NOMO-1 treated with DMSO at 0.1 percent for 48 hours (cell line): ENCODE measurements around the gene TCP11.

Experiments
- DNase-seq: peaks from one replicate; lab custom pipeline; 2025; ENCODE audit not compliant: unreplicated experiment; lab: John Stamatoyannopoulos, UW

TCP11 gene

GRCh38 chr6:35173427-35174087 is 32.4 kb upstream of the TCP11 start:
- no peak for DNase-seq

GRCh38 chr6:35173044-35173426 is 31.9 kb upstream of the TCP11 start:
- DNase-seq = no peak

GRCh38 chr6:35170891-35171290 is 29.8 kb upstream of the TCP11 start:
- DNase-seq = no peak

GRCh38 chr6:35170166-35170565 is 29.0 kb upstream of the TCP11 start:
- no peak for DNase-seq

- DNase-seq = no peak
These were observed 27.3 kb upstream of the TCP11 start for GRCh38 chr6:35168461-35168861.

- DNase-seq = no peak
These were observed 26.4 kb upstream of the TCP11 start for GRCh38 chr6:35167505-35167904.

- DNase-seq = no peak
These were observed 25.4 kb upstream of the TCP11 start for GRCh38 chr6:35166520-35166919.

GRCh38 chr6:35166116-35166515 is 25.0 kb upstream of the TCP11 start:
- no peak for DNase-seq

- DNase-seq = no peak
These were observed 24.5 kb upstream of the TCP11 start for GRCh38 chr6:35165630-35166071.

GRCh38 chr6:35164868-35165267 is 23.7 kb upstream of the TCP11 start:
- no peak for DNase-seq

GRCh38 chr6:35164277-35164676 is 23.1 kb upstream of the TCP11 start:
- no peak for DNase-seq

GRCh38 chr6:35163836-35164235 is 22.7 kb upstream of the TCP11 start:
- DNase-seq = no peak

- no peak for DNase-seq
These were observed 20.9 kb upstream of the TCP11 start for GRCh38 chr6:35161776-35162607.

GRCh38 chr6:35161266-35161665 is 20.1 kb upstream of the TCP11 start:
- no peak for DNase-seq

- no peak for DNase-seq
These were observed 19.5 kb upstream of the TCP11 start for GRCh38 chr6:35160642-35161041.

- no peak for DNase-seq
These were observed 17.4 kb upstream of the TCP11 start for GRCh38 chr6:35158520-35158919.

GRCh38 chr6:35154947-35155346 is 13.8 kb upstream of the TCP11 start:
- DNase-seq = no peak

GRCh38 chr6:35154262-35154661 is 13.1 kb upstream of the TCP11 start:
- no peak for DNase-seq

- peak; percentile 31 for DNase-seq
These were observed 11.0 kb upstream of the TCP11 start for GRCh38 chr6:35152067-35152707.

- DNase-seq = no peak
These were observed 10.3 kb upstream of the TCP11 start for GRCh38 chr6:35151466-35151865.

- DNase-seq = no peak
These were observed 8.9 kb upstream of the TCP11 start for GRCh38 chr6:35149891-35150566.
